ENCODE data around the gene NFYA.
"Not testable (repeated sequence)": the region's sequence is repeated elsewhere in the genome, so short reads cannot be mapped to it uniquely, and the experiment has no call there.

The NFYA gene

DNA sequence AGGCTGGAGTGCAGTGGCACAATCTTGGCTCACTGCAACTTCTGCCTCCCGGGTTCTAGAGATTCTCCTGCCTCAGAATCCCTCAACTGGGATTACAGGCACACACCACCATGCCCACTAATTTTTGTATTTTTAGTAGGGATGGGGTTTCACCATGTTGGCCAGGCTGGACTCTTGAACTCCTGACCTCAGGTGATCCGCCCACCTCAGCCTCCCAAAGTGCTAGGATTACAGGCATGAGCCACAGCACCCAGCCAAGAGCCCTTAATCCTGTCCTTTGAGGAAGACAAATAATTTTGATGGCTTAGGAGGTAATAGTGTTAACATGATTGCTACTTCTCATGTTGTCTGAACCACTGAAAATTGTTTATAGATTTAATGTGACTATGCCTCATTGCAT, 42.3 kb downstream of the NFYA start:
- not testable (repeated sequence) for DNase-seq (ENCODE audit: low read depth in 3 of 3, low spot score in 1 of 3)

DNA sequence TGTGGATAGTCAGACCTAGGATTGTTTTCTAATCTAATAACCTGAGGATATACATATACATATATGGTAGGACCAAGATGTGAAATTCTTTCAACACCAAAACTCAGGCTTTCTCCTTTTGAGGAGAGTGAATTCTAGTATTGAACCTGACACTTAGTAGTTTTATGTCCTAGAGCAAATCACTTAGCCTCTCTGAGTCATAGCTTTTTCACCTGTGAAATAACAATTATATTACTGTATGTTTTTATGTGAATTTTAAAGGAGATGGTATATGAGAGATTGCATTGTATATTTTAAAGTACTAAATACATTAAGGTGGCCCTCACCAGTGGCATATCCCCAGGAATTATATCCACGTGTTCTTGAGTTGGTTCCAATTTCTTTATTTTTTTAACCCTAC, 46.7 kb downstream of the NFYA start:
- no peak for DNase-seq (ENCODE audit: low read depth in 3 of 3, low spot score in 1 of 3)

DNA sequence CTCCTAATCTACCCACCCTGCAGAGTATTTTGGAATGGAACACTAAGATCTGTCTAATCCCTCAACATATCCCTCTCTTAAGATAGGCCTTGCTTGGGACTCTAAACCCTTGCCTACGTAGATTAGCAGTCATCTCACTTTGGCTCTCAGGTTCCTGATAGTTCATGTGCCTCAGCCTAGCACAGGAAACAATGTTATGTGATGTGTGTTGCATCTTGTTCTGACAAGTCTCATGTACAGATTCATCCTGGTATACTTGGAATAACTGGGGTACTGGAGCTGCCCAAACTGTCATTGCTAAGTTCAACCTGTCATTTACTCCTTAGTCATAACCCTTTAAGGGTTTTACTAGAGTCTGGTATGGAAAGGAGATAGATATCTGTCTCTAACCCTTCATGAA, 47.3 kb downstream of the NFYA start:
- DNase-seq (ENCODE audit: low read depth in 3 of 3, low spot score in 1 of 3): no peak

DNA sequence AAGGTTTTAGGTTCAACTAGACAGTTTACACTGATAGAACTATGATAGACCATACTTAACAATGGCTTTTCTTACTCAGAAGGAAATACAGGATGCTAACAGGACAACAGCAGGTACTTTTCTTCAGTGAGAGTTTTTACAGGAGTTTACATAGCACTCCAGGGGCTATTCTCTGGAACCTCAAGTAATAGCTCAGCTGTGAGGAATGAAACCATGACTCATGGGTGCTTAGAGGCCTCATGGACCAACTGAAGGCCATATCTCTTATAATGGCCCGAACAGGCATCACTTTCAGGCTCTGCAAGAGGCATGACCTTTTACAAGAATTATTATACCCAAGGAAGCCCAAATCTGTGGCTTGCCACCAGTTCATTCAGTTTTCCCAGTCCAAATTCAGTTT, 49.6 kb downstream of the NFYA start:
- DNase-seq (ENCODE audit: low read depth in 3 of 3, low spot score in 1 of 3): no peak

DNA sequence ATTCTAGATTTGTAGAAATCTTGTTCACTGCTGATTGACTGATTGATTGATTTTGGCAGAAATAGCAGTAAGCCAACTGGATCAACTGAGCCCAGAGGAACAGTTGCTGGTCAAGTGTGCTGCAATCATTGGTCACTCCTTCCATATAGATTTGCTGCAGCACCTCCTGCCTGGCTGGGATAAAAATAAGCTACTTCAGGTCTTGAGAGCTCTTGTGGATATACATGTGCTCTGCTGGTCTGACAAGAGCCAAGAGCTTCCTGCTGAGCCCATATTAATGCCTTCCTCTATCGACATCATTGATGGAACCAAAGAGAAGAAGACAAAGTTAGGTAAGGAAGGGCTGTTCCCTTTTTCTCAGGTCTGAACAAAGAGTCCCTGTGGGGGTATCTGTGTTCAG, 50.1 kb downstream of the NFYA start:
- no peak for DNase-seq (ENCODE audit: low read depth in 3 of 3, low spot score in 1 of 3)

DNA sequence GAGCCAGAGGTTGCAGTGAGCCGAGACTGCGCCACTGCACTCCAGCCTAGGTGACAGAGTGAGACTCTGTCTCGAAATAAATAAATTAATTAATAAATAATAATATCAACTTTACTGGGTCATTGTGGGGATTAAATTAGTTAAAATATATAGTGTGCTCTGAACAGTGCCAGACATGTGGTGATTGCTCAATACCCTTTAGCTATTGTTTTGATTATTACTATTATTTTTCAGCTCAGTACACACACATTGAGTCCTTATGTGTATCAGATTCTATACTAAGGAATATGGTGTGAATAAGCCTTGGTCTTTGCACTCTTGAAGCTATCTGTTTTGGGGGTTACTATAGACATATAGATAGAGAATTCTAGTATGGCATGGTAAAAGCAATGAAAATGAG, 52.5 kb downstream of the NFYA start:
- no peak for DNase-seq (ENCODE audit: low read depth in 3 of 3, low spot score in 1 of 3)

DNA sequence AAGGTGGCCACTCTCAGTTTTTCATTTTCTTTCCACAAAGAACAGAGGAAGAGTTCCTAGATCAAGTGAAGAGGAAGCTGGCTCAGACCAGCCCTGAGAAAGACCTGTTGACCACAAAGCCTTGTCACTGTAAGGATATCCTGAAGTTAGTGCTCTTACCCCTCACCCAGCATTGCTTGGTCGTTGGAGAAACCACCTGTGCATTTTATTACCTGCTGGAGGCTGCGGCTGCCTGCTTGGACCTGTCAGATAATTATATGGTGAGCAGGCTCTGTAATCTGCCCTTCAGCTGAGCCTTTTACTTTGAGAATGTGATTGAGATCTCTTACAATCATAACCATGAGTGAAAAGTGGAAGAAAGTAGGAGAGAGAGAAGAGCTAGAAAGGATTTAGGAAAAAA, 59.5 kb downstream of the NFYA start:
- DNase-seq (ENCODE audit: low read depth in 3 of 3, low spot score in 1 of 3): no peak

DNA sequence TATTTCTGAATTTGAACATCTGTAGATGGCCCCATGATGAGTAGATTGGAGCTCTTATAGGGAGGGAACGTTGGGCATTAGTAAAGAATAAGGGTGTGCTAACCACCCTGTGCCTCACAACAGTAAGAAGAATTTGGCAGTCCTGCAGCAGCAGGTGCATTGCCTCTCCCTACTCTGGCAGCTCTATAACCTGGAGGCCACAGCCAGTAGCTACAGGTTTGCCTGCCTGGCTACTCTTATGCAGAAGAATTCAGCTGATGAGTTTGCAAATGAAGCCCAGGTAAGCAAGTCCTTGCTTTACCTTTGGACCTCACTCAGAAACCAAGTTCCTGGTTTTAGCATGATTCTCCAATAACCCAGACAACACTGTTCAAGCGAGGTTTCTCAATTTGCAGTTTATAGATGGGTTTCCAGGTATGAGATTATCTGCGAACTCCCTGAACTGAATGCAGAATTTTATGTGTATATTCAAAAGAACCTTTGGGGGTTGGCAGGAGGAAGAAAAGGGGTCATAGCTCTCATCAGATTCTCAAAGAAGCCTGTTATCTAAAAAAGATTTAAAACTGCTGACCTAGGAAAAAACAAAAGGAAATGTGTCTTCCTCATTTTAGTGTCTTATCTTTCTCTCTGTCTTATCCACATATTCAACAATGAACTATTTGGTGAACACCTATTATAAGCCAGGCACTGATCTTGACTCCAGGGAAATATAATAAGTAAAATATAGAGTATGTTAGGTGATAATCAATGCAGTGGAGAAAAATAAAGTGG, 62.5 kb downstream of the NFYA start:
- no peak for DNase-seq (ENCODE audit: low read depth in 3 of 3, low spot score in 1 of 3)

DNA sequence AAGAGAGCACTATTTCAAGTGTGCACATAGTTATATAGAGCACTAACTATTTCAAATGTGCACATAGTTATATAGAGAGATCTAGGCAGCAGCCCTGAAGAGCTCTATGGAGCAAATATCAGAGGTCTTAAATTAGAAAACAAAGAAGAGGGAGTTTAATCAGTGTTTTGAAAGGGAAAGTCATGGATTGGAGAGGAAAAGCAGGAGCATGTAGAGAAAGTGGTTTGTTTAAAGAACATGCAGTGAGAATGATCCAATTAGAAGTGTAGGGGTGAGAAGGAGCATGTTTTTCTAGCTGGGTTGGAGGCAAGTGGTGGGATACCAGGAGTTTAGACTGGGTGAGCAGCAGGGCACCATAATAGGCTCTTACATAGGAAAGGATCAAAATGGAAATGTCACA, 64.1 kb downstream of the NFYA start:
- DNase-seq (ENCODE audit: low read depth in 3 of 3, low spot score in 1 of 3): no peak

DNA sequence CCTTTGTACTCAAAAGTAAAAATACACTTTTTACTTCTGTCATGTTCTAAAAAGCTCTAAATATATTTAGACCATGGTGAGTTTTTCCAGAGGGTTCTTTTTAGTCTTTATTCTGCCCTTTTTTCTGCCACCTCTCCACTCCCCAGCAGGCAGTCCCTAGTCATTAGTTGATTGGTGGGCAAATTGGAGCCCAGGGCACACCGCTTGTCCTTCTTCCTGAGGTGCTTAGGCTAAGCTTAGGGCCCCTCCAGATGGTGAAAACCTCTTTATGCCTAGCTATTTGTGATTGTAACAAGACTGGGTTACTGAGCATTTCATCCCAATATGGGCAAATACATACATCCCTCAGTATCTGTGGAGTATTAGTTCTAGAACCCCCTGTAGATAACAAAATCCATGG, 75.1 kb downstream of the NFYA start:
- no peak for DNase-seq (ENCODE audit: low read depth in 3 of 3, low spot score in 1 of 3)
